Transverse colon (tissue), 4 donors: ENCODE data around the gene DLGAP1.

Source experiments
- EP300 ChIP-seq: sonication (generic); formaldehyde crosslinking; IDR thresholded peaks from one replicate; pipeline ENCODE4 v1.6.1; 2017; ENCODE audit warnings: antibody characterized with exemption, low read depth
- POLR2A ChIP-seq: fragments of 450-650 bp; IDR thresholded peaks from one replicate; pipeline ENCODE4 v1.6.1; 2016; ENCODE audit warnings: antibody characterized with exemption, mild to moderate bottlenecking, moderate library complexity
- POLR2AphosphoS5 ChIP-seq, 3 donors: sonication (generic); formaldehyde crosslinking; IDR thresholded peaks; one replicate each; pipeline ENCODE4 v1.6.1; 2016; ENCODE audit warnings: antibody characterized with exemption in 3 of 3
- TF ChIP-seq, protein P1 (sequence below), 5 experiments: fragments of 200-600 bp in 3 of 5; fragments of 450-650 bp in 2 of 5; sonication (generic) in 3 of 5; IDR thresholded peaks; 1 replicate in 2 of 5; 2 replicates in 3 of 5; pipeline ENCODE4 v1.5.1; 2016 to 2017; ENCODE audit warnings: antibody characterized with exemption in 5 of 5, inconsistent platforms in 3 of 5, mild to moderate bottlenecking in 2 of 5, moderate library complexity in 1 of 5

DNA sequence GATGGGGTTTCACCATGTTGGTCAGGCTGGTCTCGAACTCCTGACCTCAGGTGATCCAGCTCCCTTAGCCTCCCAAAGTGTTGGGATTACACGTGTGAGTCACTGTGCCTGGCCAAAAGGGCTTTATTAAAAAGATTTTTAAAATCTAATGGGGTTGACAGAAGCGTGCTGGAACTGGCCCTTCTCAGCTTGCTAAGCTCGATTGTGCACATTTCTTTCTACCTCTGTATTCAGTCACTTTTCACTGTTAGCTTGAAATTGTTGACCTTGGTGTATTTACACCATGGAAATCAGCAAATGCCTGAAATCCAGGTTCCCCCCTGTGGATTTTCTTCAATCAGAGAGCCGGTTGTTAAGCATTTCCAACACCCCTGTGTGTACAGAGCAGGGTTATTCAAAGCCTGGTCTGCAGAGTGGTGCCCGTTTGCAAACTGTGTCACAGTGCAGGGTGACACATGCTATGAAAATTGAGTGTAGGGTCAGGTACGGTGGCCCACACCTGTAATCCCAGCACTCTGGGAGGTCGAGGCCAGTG is 864.9 kb downstream of the DLGAP1 start:
- TF ChIP-seq POLR2A (no peak), POLR2AphosphoS5 (IDR thresholded peaks at IDR 0.05) (no peak), EP300 (no peak)
- TF ChIP-seq, protein P1, sequence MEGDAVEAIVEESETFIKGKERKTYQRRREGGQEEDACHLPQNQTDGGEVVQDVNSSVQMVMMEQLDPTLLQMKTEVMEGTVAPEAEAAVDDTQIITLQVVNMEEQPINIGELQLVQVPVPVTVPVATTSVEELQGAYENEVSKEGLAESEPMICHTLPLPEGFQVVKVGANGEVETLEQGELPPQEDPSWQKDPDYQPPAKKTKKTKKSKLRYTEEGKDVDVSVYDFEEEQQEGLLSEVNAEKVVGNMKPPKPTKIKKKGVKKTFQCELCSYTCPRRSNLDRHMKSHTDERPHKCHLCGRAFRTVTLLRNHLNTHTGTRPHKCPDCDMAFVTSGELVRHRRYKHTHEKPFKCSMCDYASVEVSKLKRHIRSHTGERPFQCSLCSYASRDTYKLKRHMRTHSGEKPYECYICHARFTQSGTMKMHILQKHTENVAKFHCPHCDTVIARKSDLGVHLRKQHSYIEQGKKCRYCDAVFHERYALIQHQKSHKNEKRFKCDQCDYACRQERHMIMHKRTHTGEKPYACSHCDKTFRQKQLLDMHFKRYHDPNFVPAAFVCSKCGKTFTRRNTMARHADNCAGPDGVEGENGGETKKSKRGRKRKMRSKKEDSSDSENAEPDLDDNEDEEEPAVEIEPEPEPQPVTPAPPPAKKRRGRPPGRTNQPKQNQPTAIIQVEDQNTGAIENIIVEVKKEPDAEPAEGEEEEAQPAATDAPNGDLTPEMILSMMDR (IDR thresholded peaks at IDR 0.05) = no peak
